HEK293 (cell line): ENCODE results near the gene PRKAG2.

Experiments
- ATF2 ChIP-seq: fragments of 450-650 bp; formaldehyde crosslinking; IDR thresholded peaks from 2 replicates; pipeline ENCODE4 v1.5.1; 2016; ENCODE audit warnings: missing biosample characterization, missing genetic modification characterization, low read depth
- EGR2 ChIP-seq: fragments of 450-650 bp; formaldehyde crosslinking; IDR thresholded peaks from 2 replicates; pipeline ENCODE4 v1.5.1; 2016; ENCODE audit warnings: low read depth, missing biosample characterization, missing genetic modification characterization
- HOXA7 ChIP-seq: sonication (generic); formaldehyde crosslinking; IDR thresholded peaks from 2 replicates; pipeline ENCODE4 v1.8.1; 2022; ENCODE audit warnings: missing genetic modification reagents, borderline replicate concordance
- KLF1 ChIP-seq: fragments of 450-650 bp; formaldehyde crosslinking; IDR thresholded peaks from 2 replicates; pipeline ENCODE4 v1.5.1; 2016; ENCODE audit warnings: missing biosample characterization, missing genetic modification characterization
- KLF16 ChIP-seq: fragments of 450-650 bp; formaldehyde crosslinking; IDR thresholded peaks from 2 replicates; pipeline ENCODE4 v1.5.1; 2017; ENCODE audit warnings: missing biosample characterization, missing genetic modification characterization
- PATZ1 ChIP-seq: fragments of 450-650 bp; formaldehyde crosslinking; IDR thresholded peaks from 2 replicates; pipeline ENCODE4 v1.5.1; 2016; ENCODE audit warnings: missing biosample characterization, missing genetic modification characterization
- PRDM1 ChIP-seq: fragments of 450-650 bp; formaldehyde crosslinking; IDR thresholded peaks from 2 replicates; pipeline ENCODE4; 2016; ENCODE audit warnings: missing biosample characterization, missing genetic modification characterization
- PRDM10 ChIP-seq: fragments of 450-650 bp; formaldehyde crosslinking; IDR thresholded peaks from 2 replicates; pipeline ENCODE4 v1.5.1; 2016; ENCODE audit warnings: missing biosample characterization, missing genetic modification characterization
- WT1 ChIP-seq: fragments of 450-650 bp; formaldehyde crosslinking; IDR thresholded peaks from 2 replicates; pipeline ENCODE4 v1.5.1; 2016; ENCODE audit warnings: missing biosample characterization, missing genetic modification characterization
- YY2 ChIP-seq: fragments of 450-650 bp; formaldehyde crosslinking; IDR thresholded peaks from 2 replicates; pipeline ENCODE4 v1.5.1; 2016; ENCODE audit warnings: missing biosample characterization, missing genetic modification characterization
- ZBTB48 ChIP-seq: fragments of 450-650 bp; formaldehyde crosslinking; IDR thresholded peaks from 2 replicates; pipeline ENCODE4 v1.5.1; 2016; ENCODE audit warnings: missing biosample characterization, missing genetic modification characterization
- ZFP3 ChIP-seq: fragments of 450-650 bp; formaldehyde crosslinking; IDR thresholded peaks from 2 replicates; pipeline ENCODE4 v1.5.1; 2016; ENCODE audit warnings: low read depth, missing biosample characterization, missing genetic modification characterization
- ZNF174 ChIP-seq: fragments of 450-650 bp; formaldehyde crosslinking; IDR thresholded peaks from 2 replicates; pipeline ENCODE4 v1.5.0; 2017; ENCODE audit warnings: missing biosample characterization, mild to moderate bottlenecking, missing genetic modification characterization
- ZNF23 ChIP-seq: fragments of 450-650 bp; formaldehyde crosslinking; IDR thresholded peaks from 2 replicates; pipeline ENCODE4 v1.5.1; 2016; ENCODE audit warnings: missing biosample characterization, missing genetic modification characterization, borderline replicate concordance
- ZNF24 ChIP-seq: fragments of 450-650 bp; formaldehyde crosslinking; IDR thresholded peaks from 2 replicates; pipeline ENCODE4 v1.5.1; 2016; ENCODE audit warnings: missing biosample characterization, missing genetic modification characterization
- ZNF266 ChIP-seq: fragments of 450-650 bp; formaldehyde crosslinking; IDR thresholded peaks from 2 replicates; pipeline ENCODE4 v1.5.1; 2016; ENCODE audit warnings: missing biosample characterization, missing genetic modification characterization, low read depth
- ZNF335 ChIP-seq: fragments of 450-650 bp; formaldehyde crosslinking; conservative IDR thresholded peaks from 2 replicates; pipeline ENCODE4 v1.5.1; 2016; ENCODE audit warnings: missing biosample characterization, missing genetic modification characterization
- ZNF341 ChIP-seq: fragments of 450-650 bp; formaldehyde crosslinking; IDR thresholded peaks from 2 replicates; pipeline ENCODE4; 2016; ENCODE audit warnings: low read depth, missing biosample characterization, missing genetic modification characterization
- ZNF394 ChIP-seq: fragments of 450-650 bp; formaldehyde crosslinking; IDR thresholded peaks from 2 replicates; pipeline ENCODE4 v1.5.1; 2016; ENCODE audit warnings: missing biosample characterization, missing genetic modification characterization, mild to moderate bottlenecking, moderate library complexity, borderline replicate concordance
- ZNF529 ChIP-seq: fragments of 450-650 bp; formaldehyde crosslinking; IDR thresholded peaks from 2 replicates; pipeline ENCODE4 v1.5.1; 2017; ENCODE audit warnings: missing genetic modification characterization, missing biosample characterization; ENCODE audit not compliant: insufficient replicate concordance
- ZNF629 ChIP-seq: fragments of 450-650 bp; formaldehyde crosslinking; IDR thresholded peaks from 2 replicates; pipeline ENCODE4 v1.5.1; 2017; ENCODE audit warnings: missing biosample characterization, missing genetic modification characterization
- ZNF677 ChIP-seq: fragments of 450-650 bp; IDR thresholded peaks from 2 replicates; pipeline ENCODE4 v1.5.0; 2018; ENCODE audit warnings: missing biosample characterization, mild to moderate bottlenecking, missing genetic modification characterization, moderate library complexity
- ZNF701 ChIP-seq: fragments of 450-650 bp; formaldehyde crosslinking; IDR thresholded peaks from 2 replicates; pipeline ENCODE4 v1.5.1; 2016; ENCODE audit warnings: missing biosample characterization, missing genetic modification characterization
- ZNF76 ChIP-seq: fragments of 450-650 bp; formaldehyde crosslinking; IDR thresholded peaks from 2 replicates; pipeline ENCODE4; 2016; ENCODE audit warnings: low read depth, missing biosample characterization, missing genetic modification characterization, borderline replicate concordance
- TF ChIP-seq, protein P1 (sequence below): fragments of 450-650 bp; formaldehyde crosslinking; IDR thresholded peaks from 2 replicates; pipeline ENCODE4 v1.5.1; 2016; ENCODE audit warnings: missing biosample characterization, missing genetic modification characterization
- TF ChIP-seq, protein P2 (sequence below): fragments of 450-650 bp; formaldehyde crosslinking; IDR thresholded peaks from 2 replicates; pipeline ENCODE4; 2016; ENCODE audit warnings: missing biosample characterization, missing genetic modification characterization

PRKAG2 gene

GRCh38 chr7:151736403-151736909 lies 140.5 kb downstream of the PRKAG2 start (continued):
- TF ChIP-seq PRDM1 (tag by site-specific recombination) (no peak), PATZ1 (tag by site-specific recombination) (peak; percentile 66; the same call in 1 of the 2 replicates), ZFP3 (tag by site-specific recombination) (no peak), ZNF341 (tag by site-specific recombination) (no peak), ZNF174 (no peak), ZNF266 (tag by site-specific recombination) (no peak), ZNF529 (tag by site-specific recombination) (no peak), ZNF335 (tag by site-specific recombination) (peak; percentile 37; the same call in 1 of the 2 replicates), ZNF76 (no peak), EGR2 (no peak), PRDM10 (tag by site-specific recombination) (peak; percentile 83), ZNF394 (tag by site-specific recombination) (peak; percentile 60; the same call in 1 of the 2 replicates), ZNF629 (peak; percentile 90), ZNF677 (tag by site-specific recombination) (no peak), KLF16 (tag by site-specific recombination) (no peak), ZNF701 (no peak), ZNF23 (tag by site-specific recombination) (no peak), ATF2 (peak; percentile 89), HOXA7 (CRISPR knock-in tag) (no peak), ZNF24 (tag by site-specific recombination) (peak; percentile 88; the same call in 1 of the 2 replicates), YY2 (tag by site-specific recombination) (no peak), ZBTB48 (no peak), WT1 (tag by site-specific recombination) (0 out of 2 replicates have a peak, but pooled peaks have one; percentile 34), KLF1 (no peak)
- TF ChIP-seq, protein P1, sequence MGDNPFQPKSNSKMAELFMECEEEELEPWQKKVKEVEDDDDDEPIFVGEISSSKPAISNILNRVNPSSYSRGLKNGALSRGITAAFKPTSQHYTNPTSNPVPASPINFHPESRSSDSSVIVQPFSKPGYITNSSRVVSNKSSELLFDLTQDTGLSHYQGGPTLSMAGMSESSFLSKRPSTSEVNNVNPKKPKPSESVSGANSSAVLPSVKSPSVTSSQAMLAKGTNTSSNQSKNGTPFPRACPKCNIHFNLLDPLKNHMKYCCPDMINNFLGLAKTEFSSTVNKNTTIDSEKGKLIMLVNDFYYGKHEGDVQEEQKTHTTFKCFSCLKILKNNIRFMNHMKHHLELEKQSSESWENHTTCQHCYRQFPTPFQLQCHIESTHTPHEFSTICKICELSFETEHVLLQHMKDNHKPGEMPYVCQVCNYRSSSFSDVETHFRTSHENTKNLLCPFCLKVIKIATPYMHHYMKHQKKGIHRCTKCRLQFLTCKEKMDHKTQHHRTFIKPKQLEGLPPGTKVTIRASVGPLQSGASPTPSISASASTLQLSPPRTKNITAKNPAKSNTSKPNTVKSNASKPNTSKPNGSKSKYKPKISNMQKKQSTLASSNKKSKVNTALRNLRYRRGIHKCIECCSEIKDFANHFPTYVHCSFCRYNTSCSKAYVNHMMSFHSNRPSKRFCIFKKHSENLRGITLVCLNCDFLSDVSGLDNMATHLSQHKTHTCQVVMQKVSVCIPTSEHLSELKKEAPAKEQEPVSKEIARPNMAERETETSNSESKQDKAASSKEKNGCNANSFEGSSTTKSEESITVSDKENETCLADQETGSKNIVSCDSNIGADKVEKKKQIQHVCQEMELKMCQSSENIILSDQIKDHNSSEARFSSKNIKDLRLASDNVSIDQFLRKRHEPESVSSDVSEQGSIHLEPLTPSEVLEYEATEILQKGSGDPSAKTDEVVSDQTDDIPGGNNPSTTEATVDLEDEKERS, result no peak
- TF ChIP-seq, protein P2, sequence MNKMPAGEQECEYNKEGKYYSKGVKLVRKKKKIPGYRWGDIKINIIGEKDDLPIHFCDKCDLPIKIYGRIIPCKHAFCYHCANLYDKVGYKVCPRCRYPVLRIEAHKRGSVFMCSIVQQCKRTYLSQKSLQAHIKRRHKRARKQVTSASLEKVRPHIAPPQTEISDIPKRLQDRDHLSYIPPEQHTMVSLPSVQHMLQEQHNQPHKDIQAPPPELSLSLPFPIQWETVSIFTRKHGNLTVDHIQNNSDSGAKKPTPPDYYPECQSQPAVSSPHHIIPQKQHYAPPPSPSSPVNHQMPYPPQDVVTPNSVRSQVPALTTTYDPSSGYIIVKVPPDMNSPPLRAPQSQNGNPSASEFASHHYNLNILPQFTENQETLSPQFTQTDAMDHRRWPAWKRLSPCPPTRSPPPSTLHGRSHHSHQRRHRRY (tag by site-specific recombination), result no peak
